GM21576 (cell line): ENCODE data around the gene GPR183.

Source experiments
- ATAC-seq: cut with Tn5 transposase; IDR thresholded peaks from one replicate; pipeline ENCODE4 v1.9.1; 2021; ENCODE audit warnings: mild to moderate bottlenecking, moderate library complexity; ENCODE audit not compliant: unreplicated experiment

Gene GPR183

GRCh38 chr13:99339736-99340397 lies 32.7 kb upstream of the GPR183 start:
- no peak for ATAC-seq

GRCh38 chr13:99339230-99339721 lies 32.1 kb upstream of the GPR183 start:
- ATAC-seq, result no peak

GRCh38 chr13:99335603-99336002 lies 28.4 kb upstream of the GPR183 start:
- ATAC-seq, result no peak

GRCh38 chr13:99335087-99335486 lies 27.9 kb upstream of the GPR183 start:
- no peak for ATAC-seq

DNA sequence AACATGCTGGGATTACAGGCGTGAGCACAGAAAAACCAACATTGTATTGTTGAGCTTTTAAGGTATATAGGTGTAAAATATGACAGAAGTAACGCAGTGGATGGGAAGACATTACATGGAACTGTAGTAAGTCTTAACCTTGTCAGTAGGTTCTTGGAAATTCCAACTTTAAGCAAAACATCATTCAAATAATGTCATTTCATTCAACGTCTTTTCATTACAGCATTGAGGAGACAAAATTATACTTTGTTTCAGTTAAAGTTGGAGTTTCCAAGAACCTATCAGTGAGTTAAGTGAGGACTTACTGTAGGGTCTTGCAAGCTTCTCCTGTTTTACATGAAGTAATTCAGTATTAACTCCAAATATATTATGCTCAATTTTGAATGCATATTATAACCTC lies 27.0 kb upstream of the GPR183 start:
- ATAC-seq, result no peak

GRCh38 chr13:99332456-99332855 lies 25.3 kb upstream of the GPR183 start:
- ATAC-seq, result no peak

DNA sequence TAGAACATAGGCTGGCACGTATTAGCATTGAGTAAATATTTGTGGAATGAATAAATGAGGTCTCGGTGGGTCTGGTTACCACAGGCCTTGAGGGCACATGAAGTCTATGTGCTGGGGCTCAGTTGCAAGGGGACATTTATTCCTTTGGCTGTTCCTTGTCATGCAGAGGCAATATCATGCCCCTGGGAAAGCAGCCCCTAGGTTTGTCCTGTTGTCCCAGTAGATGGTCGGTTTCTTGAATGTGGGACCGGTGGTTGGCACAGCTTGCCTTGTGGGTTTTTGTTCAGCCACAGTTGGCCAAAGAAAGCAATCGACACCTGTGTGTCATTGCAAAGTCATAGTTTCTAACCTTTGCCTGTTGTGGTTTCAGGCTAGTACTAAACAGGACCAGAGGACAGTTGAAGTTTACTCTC lies 24.7 kb upstream of the GPR183 start:
- ATAC-seq, result peak; percentile 86

GRCh38 chr13:99330942-99331341 lies 23.7 kb upstream of the GPR183 start:
- ATAC-seq, result no peak

DNA sequence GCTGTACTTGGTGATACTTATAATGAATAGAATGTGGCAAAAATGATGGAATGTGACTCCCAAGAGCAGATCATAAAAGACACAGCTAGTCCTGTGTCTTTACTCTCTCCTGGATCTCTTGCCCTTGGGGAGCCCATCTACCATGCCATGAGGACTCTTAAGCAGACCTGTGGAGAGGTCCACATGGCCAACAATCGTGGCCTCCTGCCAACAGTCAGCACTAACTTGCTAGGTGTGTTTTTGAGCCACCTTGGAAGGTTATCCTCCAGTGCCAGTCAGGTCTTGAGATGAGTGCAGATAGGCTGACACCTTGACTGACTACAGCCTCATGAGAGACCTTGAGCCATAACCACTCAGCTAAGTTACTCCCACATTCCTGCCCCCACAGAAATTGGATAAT lies 22.3 kb upstream of the GPR183 start:
- ATAC-seq, result no peak

GRCh38 chr13:99327761-99328160 lies 20.6 kb upstream of the GPR183 start:
- no peak for ATAC-seq

DNA sequence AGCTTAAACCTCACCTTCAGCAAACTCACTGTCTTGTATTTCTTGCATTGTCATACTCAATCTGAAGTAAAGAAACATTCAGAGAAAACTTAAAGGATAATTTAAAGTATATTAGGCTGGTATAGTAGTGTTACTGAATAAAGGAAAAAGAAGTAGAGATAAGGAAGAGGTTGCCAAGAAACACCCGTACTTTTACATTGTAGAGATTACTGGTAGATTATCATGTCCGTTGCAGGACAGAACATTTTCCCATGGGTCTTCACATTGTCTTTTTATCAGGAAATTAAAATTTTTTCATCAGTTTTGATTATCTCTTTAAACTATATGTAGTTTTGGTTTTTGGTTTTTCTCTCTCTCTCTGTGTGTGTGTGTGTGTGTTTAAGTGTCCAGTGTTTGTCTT lies 19.9 kb upstream of the GPR183 start:
- no peak for ATAC-seq

DNA sequence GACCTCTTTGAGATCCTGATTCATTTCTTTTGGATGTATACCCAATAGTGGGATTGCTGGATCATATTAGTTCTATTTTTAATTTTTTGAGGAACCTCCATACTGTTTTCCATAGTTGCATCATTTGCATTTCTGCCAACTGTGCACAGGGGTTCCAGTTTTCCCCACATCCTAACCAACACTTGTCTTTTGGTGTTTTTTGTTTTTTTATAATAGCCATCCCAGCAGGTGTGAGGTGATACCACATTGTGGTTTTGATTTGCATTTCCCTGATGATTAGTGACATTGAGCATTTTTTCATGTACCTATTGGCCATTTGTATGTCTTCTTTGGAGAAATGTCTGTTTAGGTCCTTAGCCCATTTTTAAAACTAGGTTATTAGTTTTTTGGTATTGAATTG lies 18.8 kb upstream of the GPR183 start:
- ATAC-seq, result no peak

DNA sequence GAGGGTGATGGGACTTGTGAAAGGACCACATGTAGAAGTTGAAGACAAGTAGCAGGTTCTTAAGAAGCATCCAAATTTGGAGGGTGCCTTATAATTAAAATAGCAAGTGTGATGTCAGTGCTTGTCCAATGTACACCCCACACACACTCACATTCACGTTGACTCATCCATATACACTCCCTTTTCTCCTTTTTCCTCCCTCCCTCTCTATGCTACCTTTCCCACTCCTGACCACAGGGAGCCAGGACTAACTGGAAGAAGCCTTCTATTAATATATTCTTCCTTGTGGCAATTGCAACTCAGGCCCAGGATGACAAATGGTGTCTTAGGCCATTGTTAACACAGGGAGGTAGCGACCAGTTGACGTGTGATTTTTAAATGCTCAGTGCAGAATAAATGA lies 16.3 kb upstream of the GPR183 start:
- no peak for ATAC-seq

GRCh38 chr13:99322297-99323103 lies 15.3 kb upstream of the GPR183 start:
- ATAC-seq, result peak; percentile 86

- ATAC-seq, result no peak
Observed at GRCh38 chr13:99321709-99322108, 14.5 kb upstream of the GPR183 start.

- ATAC-seq, result no peak
Observed at GRCh38 chr13:99320693-99321481, 13.7 kb upstream of the GPR183 start.

GRCh38 chr13:99316657-99317256 lies 9.6 kb upstream of the GPR183 start:
- no peak for ATAC-seq

- no peak for ATAC-seq
Observed at GRCh38 chr13:99316224-99316623, 9.0 kb upstream of the GPR183 start.

DNA sequence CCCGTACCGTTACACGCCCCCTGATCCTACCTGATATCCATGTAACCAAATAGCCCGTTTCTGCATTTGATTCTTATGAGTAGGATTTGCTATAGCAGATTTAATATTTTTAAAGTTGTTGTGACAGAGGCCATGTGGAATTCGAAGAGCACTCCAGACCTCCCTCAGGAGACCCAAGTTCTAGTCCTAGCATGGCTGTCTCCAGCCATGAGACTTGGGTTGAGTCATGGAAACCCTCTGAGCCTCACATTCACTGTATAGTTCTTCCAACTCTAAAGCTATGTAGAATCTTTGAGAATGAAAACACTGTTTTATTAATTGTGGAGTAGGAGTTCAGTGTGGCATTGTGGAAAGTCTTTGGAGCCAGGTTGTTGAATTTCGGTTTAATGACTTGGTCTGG lies 8.0 kb upstream of the GPR183 start:
- no peak for ATAC-seq

DNA sequence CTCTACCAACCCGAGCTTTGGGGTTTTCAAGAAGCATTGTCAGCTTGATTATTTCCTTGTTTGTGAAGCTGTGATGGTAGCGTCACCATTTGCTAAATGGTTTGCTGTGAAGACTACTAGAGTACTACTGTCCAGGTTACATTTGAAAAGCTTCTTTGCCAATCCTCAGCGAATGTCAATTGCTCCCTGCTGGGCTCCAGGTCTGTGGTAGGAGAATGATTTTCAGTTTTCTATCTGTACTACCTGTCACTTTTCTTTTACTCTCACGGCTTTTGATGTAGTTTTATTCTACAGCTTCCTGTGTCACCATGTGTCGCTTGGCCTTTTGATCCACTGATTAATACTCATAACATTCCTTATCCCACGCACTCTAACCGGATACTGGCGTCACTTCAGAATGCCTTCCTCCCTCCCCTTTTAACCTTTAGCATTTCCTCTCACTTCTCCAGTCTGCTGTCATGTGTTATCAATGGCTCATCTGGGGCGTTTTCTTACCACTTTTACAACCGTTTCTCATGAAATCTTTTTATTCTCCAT lies 7.5 kb upstream of the GPR183 start:
- no peak for ATAC-seq

DNA sequence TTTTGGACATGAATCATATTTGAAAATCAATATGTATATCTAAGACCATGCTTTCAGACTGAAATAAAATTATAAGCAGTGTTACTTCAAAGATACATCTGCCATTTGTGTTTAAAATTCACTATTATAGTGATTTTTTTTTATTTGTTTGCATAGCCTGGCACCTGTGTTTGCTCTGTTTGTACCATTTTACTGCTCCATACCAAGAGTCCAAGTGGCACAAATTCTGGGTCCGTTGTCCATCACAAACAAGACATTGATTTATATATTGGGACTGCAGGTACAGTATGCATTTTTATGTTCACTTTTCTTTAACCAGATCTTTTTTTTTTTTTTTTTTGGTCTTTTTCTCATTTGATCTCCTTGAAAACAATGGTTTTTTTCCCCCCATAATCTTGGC lies 6.7 kb upstream of the GPR183 start:
- no peak for ATAC-seq
